Adrenal gland (tissue), 5 donors: Measurements from ENCODE around the gene PON3.

Source experiments
- CTCF ChIP-seq, 6 experiments: fragments of 450-650 bp in 4 of 6; fragments of 200-600 bp in 2 of 6; sonication (generic) in 1 of 6; IDR thresholded peaks; 1 replicate in 5 of 6; 2 replicates in 1 of 6; pipeline versions ENCODE4 v1.5.1 to v1.8.0; 2016 to 2021; ENCODE audit warnings: antibody characterized with exemption in 6 of 6, mild to moderate bottlenecking in 2 of 6, moderate library complexity in 1 of 6
- POLR2A ChIP-seq, 2 donors: fragments of 450-650 bp; IDR thresholded peaks; one replicate each; pipeline ENCODE4 v1.6.1; 2017; ENCODE audit warnings: antibody characterized with exemption in 2 of 2, mild to moderate bottlenecking in 2 of 2, moderate library complexity in 1 of 2
- donor health status: DM: no; HTN: no; CAD: no.

- no peak for TF ChIP-seq CTCF (IDR thresholded peaks at IDR 0.05)
- no peak for TF ChIP-seq POLR2A (IDR thresholded peaks at IDR 0.05)
These were observed 61.7 kb downstream of the PON3 start for GRCh38 chr7:95334447-95334846.
